Measurements from ENCODE around the gene PPFIBP1. TPM values are rescaled to one million over a fixed set of nuclear protein-coding genes. Genes with fewer than 3 reads are reported as not detected.

Gene PPFIBP1
- total and polyA plus RNA-seq, 2 donors (not counting 1 experiment from before 2014, with no cell fraction given), result 3.3 to 15.0 TPM

DNA sequence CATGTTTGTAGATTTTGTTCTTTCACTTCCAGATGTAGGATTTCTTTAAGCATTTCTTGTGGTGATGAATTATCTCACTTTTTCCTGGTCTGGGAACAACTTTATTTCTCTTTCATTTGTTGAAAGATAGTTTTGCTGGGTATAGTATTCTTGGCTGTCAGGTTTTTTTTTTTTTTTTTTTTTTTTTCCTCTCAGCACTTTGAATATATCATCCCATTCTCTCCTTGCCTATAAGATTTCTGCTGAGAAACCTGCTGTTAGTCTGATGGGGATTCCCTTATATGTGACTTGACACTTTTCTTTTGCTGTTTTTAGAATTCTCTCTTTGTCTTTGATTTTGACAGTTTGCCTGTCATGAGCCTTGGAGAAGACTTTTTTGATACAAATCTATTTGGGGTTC, 47.0 kb upstream of the PPFIBP1 start:
- Mint-ChIP-seq H3K9me3 (ENCODE audit: insufficient read depth) (peaks cover 19% of the 10 kb centered on the region), H3K4me1 (no peaks in the 10 kb centered on the region), H3K27ac (no peak overlapping the region), H3K4me3 (no peak overlapping the region), H3K27me3 (peaks cover 3% of the 10 kb centered on the region)
- Histone ChIP-seq H3K79me2 (ENCODE audit: control insufficient read depth, insufficient read depth, low read length) (no peaks in the 10 kb centered on the region), H3K4me3 (ENCODE audit: control extremely low read depth in 1 of 5, extremely low read depth in 1 of 5, insufficient read depth in 1 of 5, low read depth in 2 of 5, low read length in 4 of 5) (no peak overlapping the region), H3K27me3 (replicated peaks in 1 of 4; ENCODE audit: control extremely low read depth in 1 of 4, control insufficient read depth in 3 of 4, insufficient read depth in 4 of 4, low read length in 3 of 4) (no peaks in the 10 kb centered on the region), H3K36me3 (replicated peaks in 1 of 2; ENCODE audit: control extremely low read depth in 1 of 2, control insufficient read depth in 1 of 2, extremely low read depth in 1 of 2, insufficient read depth in 2 of 2, low read length in 1 of 2) (no peaks in the 10 kb centered on the region), H3K27ac (ENCODE audit: low read length in 2 of 2) (no peak overlapping the region), H4K20me1 (ENCODE audit: control insufficient read depth, insufficient read depth, low read length, poor library complexity, severe bottlenecking) (no peaks in the 10 kb centered on the region), H3K9me3 (ENCODE audit: control extremely low read depth in 1 of 3, control insufficient read depth in 2 of 3, insufficient read depth in 1 of 3, low read length in 2 of 3) (peaks cover 5 to 26% (median 19%) of the 10 kb centered on the region in 3 donors), H3K9ac (ENCODE audit: low read length) (no peak overlapping the region), H3K4me1 (ENCODE audit: control insufficient read depth in 2 of 2, insufficient read depth in 2 of 2, low read length in 2 of 2) (no peaks in the 10 kb centered on the region), H2AFZ (ENCODE audit: insufficient read depth, low read depth, low read length, poor library complexity, severe bottlenecking) (no peak overlapping the region), H3K4me2 (replicated peaks; ENCODE audit: low read depth, low read length, poor library complexity, severe bottlenecking) (no peak overlapping the region)
- ChIA-PET CTCF (no interaction called here), POLR2A (no interaction called here)
- no peak for DNase-seq
- no peak for TF ChIP-seq EZH2 (IDR thresholded peaks at IDR 0.05; ENCODE audit: borderline replicate concordance, insufficient read depth, low read depth, low read length, poor library complexity, severe bottlenecking)
- TF ChIP-seq, protein P1, sequence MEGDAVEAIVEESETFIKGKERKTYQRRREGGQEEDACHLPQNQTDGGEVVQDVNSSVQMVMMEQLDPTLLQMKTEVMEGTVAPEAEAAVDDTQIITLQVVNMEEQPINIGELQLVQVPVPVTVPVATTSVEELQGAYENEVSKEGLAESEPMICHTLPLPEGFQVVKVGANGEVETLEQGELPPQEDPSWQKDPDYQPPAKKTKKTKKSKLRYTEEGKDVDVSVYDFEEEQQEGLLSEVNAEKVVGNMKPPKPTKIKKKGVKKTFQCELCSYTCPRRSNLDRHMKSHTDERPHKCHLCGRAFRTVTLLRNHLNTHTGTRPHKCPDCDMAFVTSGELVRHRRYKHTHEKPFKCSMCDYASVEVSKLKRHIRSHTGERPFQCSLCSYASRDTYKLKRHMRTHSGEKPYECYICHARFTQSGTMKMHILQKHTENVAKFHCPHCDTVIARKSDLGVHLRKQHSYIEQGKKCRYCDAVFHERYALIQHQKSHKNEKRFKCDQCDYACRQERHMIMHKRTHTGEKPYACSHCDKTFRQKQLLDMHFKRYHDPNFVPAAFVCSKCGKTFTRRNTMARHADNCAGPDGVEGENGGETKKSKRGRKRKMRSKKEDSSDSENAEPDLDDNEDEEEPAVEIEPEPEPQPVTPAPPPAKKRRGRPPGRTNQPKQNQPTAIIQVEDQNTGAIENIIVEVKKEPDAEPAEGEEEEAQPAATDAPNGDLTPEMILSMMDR (IDR thresholded peaks at IDR 0.05), result no peak
- no peak for ATAC-seq (ENCODE audit: low read depth)
- intact Hi-C loops (cut with micrococcal nuclease), result no loop called here

DNA sequence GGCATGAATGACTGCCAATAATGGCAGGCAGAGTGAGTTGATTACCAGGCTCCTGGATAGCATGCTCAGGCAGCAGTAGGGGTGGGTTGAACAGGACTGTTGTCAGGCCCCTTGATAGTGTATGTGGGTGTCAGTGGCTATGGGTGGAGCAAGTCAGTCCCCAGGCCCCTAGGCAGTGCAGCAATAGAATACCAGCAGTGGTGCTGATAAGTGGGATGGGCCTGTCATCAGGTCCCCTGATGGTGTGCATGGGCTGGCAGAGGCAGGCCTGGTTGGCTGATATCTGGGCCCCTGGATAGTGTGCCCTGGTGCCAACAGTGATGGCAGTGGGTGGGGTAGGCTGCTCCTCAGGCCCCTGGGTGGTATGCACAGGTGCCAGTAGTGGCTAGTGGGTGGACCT, 45.1 kb upstream of the PPFIBP1 start:
- no peak overlapping the region for H3K4me2 ChIP-seq (replicated peaks; ENCODE audit: low read depth, low read length, poor library complexity, severe bottlenecking)
- no peak overlapping the region for H3K27ac ChIP-seq (ENCODE audit: low read length in 2 of 2)
- H3K9ac ChIP-seq (ENCODE audit: low read length), result no peak overlapping the region
- POLR2A ChIA-PET, result no interaction called here
- CTCF ChIA-PET, result no interaction called here
- DNase-seq (no peak), ATAC-seq (ENCODE audit: low read depth) (no peak)
- H3K79me2 ChIP-seq (ENCODE audit: control insufficient read depth, insufficient read depth, low read length), result no peaks in the 10 kb centered on the region
- H3K27ac Mint-ChIP-seq, result no peak overlapping the region
- H3K4me1 Mint-ChIP-seq, result no peaks in the 10 kb centered on the region
- H3K27me3 ChIP-seq (replicated peaks in 1 of 4; ENCODE audit: control extremely low read depth in 1 of 4, control insufficient read depth in 3 of 4, insufficient read depth in 4 of 4, low read length in 3 of 4), result no peaks in the 10 kb centered on the region
- H3K4me3 ChIP-seq (ENCODE audit: control extremely low read depth in 1 of 5, extremely low read depth in 1 of 5, insufficient read depth in 1 of 5, low read depth in 2 of 5, low read length in 4 of 5), result no peak overlapping the region
- H4K20me1 ChIP-seq (ENCODE audit: control insufficient read depth, insufficient read depth, low read length, poor library complexity, severe bottlenecking), result no peaks in the 10 kb centered on the region
- peaks cover 5 to 26% (median 19%) of the 10 kb centered on the region in 3 donors for H3K9me3 ChIP-seq (ENCODE audit: control extremely low read depth in 1 of 3, control insufficient read depth in 2 of 3, insufficient read depth in 1 of 3, low read length in 2 of 3)
- H2AFZ ChIP-seq (ENCODE audit: insufficient read depth, low read depth, low read length, poor library complexity, severe bottlenecking), result no peak overlapping the region
- no peaks in the 10 kb centered on the region for H3K4me1 ChIP-seq (ENCODE audit: control insufficient read depth in 2 of 2, insufficient read depth in 2 of 2, low read length in 2 of 2)
- no peaks in the 10 kb centered on the region for H3K36me3 ChIP-seq (replicated peaks in 1 of 2; ENCODE audit: control extremely low read depth in 1 of 2, control insufficient read depth in 1 of 2, extremely low read depth in 1 of 2, insufficient read depth in 2 of 2, low read length in 1 of 2)
- peaks cover 19% of the 10 kb centered on the region for H3K9me3 Mint-ChIP-seq (ENCODE audit: insufficient read depth)
- no peaks in the 10 kb centered on the region for H3K27me3 Mint-ChIP-seq
- no peak for TF ChIP-seq EZH2 (IDR thresholded peaks at IDR 0.05; ENCODE audit: borderline replicate concordance, insufficient read depth, low read depth, low read length, poor library complexity, severe bottlenecking)
- TF ChIP-seq, protein P1 (IDR thresholded peaks at IDR 0.05), result no peak
- no peak overlapping the region for H3K4me3 Mint-ChIP-seq
- intact Hi-C loops (cut with micrococcal nuclease), result no loop called here
